HEK293T (cell line): ENCODE measurements around the gene CASP2.

Experiments used
- ARNT ChIP-seq: fragments of 450-650 bp; IDR thresholded peaks from 2 replicates; pipeline ENCODE4 v1.6.1; 2017; ENCODE audit warnings: mild to moderate bottlenecking
- NFRKB ChIP-seq: fragments of 450-650 bp; IDR thresholded peaks from 2 replicates; pipeline ENCODE4 v1.6.1; 2016; ENCODE audit warnings: mild to moderate bottlenecking, moderate library complexity
- PKNOX1 ChIP-seq: fragments of 450-650 bp; IDR thresholded peaks from 2 replicates; pipeline ENCODE4 v1.6.1; 2016
- SP1 ChIP-seq: fragments of 450-650 bp; IDR thresholded peaks from 2 replicates; pipeline ENCODE4 v1.6.1; 2017
- SUZ12 ChIP-seq: fragments of 450-650 bp; IDR thresholded peaks from 2 replicates; pipeline ENCODE4 v1.6.1; 2016; ENCODE audit warnings: mild to moderate bottlenecking
- ZNF384 ChIP-seq: fragments of 450-650 bp; IDR thresholded peaks from 2 replicates; pipeline ENCODE4 v1.6.1; 2016

GRCh38 chr7:143283381-143283780 is 4.8 kb upstream of the CASP2 start:
- TF ChIP-seq SP1 (no peak), NFRKB (no peak), ZNF384 (no peak), ARNT (no peak), SUZ12 (no peak), PKNOX1 (no peak)
